GM23248 (cell line): ENCODE data around the gene PXK.

ENCODE experiments used
- EZH2 ChIP-seq: fragments of 200-600 bp; sonication (generic); IDR thresholded peaks from 2 replicates; pipeline ENCODE4 v1.6.1; 2018; ENCODE audit warnings: antibody characterized with exemption, mild to moderate bottlenecking; ENCODE audit not compliant: insufficient read depth, poor library complexity, severe bottlenecking
- EZH2phosphoT487 ChIP-seq: fragments of 200-600 bp; sonication (generic); IDR thresholded peaks from 2 replicates; pipeline ENCODE4 v1.6.1; 2018; ENCODE audit warnings: antibody characterized with exemption, moderate library complexity, mild to moderate bottlenecking, low read depth; ENCODE audit not compliant: insufficient read depth

GRCh38 chr3:58427661-58428361 lies 95.1 kb downstream of the PXK start:
- TF ChIP-seq EZH2: no peak
- no peak for TF ChIP-seq EZH2phosphoT487
